Measurements from ENCODE around the gene DGKB. TPM values are rescaled to one million over a fixed set of nuclear protein-coding genes. Genes with fewer than 3 reads are reported as not detected.

Gene DGKB
- total RNA-seq, 1 experiment from 2014 or later = not detected

DNA sequence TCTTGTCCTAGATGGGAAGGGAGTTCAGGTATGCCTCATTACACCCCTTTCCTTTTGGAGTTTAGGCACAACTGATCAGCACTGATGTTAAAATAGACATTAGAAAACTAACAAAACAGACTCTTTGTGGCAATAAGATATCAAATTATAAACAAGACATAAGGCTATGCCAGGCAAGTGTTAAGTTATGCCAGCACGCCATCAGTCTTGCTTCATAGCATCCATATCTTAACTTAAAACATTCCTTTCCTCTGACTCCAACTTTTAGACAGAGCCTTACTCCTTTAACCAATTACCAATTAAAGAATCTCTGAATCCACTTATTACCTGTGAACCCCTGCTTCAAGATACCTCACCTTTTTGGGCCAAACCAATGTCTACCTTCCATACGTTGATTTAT is 786.9 kb downstream of the DGKB start:
- Histone ChIP-seq H3K4me3 (ENCODE audit: low read depth in 2 of 2, low read length in 2 of 2) (no peak overlapping the region), H3K9me3 (ENCODE audit: control insufficient read depth, insufficient read depth, low read depth, low read length) (no peaks in the 10 kb centered on the region), H3K4me1 (ENCODE audit: control insufficient read depth, insufficient read depth, low read length) (no peaks in the 10 kb centered on the region), H3K27me3 (ENCODE audit: control insufficient read depth, insufficient read depth, low read length) (no peaks in the 10 kb centered on the region), H3K36me3 (ENCODE audit: control insufficient read depth, insufficient read depth, low read length) (no peaks in the 10 kb centered on the region), H3K27ac (ENCODE audit: low read length) (no peak overlapping the region)
- ChIA-PET CTCF (no interaction called here), POLR2A (no interaction called here)
- no TSS peak for BruUV-seq (replicated peaks)
- TF ChIP-seq SIN3A (IDR thresholded peaks at IDR 0.05; ENCODE audit: borderline replicate concordance, insufficient read depth, low read depth, low read length) = no peak
- TF ChIP-seq, protein P1, sequence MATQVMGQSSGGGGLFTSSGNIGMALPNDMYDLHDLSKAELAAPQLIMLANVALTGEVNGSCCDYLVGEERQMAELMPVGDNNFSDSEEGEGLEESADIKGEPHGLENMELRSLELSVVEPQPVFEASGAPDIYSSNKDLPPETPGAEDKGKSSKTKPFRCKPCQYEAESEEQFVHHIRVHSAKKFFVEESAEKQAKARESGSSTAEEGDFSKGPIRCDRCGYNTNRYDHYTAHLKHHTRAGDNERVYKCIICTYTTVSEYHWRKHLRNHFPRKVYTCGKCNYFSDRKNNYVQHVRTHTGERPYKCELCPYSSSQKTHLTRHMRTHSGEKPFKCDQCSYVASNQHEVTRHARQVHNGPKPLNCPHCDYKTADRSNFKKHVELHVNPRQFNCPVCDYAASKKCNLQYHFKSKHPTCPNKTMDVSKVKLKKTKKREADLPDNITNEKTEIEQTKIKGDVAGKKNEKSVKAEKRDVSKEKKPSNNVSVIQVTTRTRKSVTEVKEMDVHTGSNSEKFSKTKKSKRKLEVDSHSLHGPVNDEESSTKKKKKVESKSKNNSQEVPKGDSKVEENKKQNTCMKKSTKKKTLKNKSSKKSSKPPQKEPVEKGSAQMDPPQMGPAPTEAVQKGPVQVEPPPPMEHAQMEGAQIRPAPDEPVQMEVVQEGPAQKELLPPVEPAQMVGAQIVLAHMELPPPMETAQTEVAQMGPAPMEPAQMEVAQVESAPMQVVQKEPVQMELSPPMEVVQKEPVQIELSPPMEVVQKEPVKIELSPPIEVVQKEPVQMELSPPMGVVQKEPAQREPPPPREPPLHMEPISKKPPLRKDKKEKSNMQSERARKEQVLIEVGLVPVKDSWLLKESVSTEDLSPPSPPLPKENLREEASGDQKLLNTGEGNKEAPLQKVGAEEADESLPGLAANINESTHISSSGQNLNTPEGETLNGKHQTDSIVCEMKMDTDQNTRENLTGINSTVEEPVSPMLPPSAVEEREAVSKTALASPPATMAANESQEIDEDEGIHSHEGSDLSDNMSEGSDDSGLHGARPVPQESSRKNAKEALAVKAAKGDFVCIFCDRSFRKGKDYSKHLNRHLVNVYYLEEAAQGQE (IDR thresholded peaks at IDR 0.05; ENCODE audit: insufficient read depth in 1 of 2, low read depth in 2 of 2, low read length in 1 of 2) = no peak
- TF ChIP-seq TCF7L2 (IDR thresholded peaks at IDR 0.05; ENCODE audit: low read depth, low read length) = no peak
- TF ChIP-seq POLR2AphosphoS5 (IDR thresholded peaks at IDR 0.05; ENCODE audit: low read depth, low read length) = no peak
- TF ChIP-seq, protein P2, sequence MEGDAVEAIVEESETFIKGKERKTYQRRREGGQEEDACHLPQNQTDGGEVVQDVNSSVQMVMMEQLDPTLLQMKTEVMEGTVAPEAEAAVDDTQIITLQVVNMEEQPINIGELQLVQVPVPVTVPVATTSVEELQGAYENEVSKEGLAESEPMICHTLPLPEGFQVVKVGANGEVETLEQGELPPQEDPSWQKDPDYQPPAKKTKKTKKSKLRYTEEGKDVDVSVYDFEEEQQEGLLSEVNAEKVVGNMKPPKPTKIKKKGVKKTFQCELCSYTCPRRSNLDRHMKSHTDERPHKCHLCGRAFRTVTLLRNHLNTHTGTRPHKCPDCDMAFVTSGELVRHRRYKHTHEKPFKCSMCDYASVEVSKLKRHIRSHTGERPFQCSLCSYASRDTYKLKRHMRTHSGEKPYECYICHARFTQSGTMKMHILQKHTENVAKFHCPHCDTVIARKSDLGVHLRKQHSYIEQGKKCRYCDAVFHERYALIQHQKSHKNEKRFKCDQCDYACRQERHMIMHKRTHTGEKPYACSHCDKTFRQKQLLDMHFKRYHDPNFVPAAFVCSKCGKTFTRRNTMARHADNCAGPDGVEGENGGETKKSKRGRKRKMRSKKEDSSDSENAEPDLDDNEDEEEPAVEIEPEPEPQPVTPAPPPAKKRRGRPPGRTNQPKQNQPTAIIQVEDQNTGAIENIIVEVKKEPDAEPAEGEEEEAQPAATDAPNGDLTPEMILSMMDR (IDR thresholded peaks at IDR 0.05) = no peak
- no peak for DNase-seq (ENCODE audit: low read depth, low spot score)
- no peak for ATAC-seq
- intact Hi-C loops (cut with micrococcal nuclease; ENCODE audit: unreplicated experiment) (no loop called here), in situ Hi-C loops (cut with HindIII; ENCODE audit: low pct_unique_long_range_greater_than_20kb, low sequenced_read_pairs) (no loop called here)

DNA sequence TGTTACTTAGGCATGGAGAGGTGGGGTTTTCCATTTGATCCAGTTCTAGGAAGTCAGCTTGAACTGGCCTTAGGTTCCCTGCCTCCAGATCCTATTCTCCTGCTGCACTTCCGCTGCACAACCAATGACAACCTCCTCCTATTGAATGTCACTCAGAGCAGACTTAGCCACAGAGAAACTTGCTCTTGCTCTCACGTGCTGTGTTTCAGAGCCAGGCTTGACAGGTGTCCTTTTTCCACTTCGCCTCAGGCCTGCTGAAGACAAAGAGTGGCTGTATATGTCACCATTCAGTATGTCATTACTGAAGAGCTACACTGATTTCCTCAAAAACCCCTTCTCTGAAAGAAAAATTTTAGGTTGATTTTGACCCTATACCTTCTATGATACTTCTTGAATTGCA is 797.7 kb downstream of the DGKB start:
- no TSS peak for BruUV-seq (replicated peaks)
- ChIA-PET POLR2A (no interaction called here), CTCF (no interaction called here)
- H3K9me3 ChIP-seq (ENCODE audit: control insufficient read depth, insufficient read depth, low read depth, low read length) = no peaks in the 10 kb centered on the region; the same call in 1 of the 2 replicates
- no peaks in the 10 kb centered on the region for H3K36me3 ChIP-seq (ENCODE audit: control insufficient read depth, insufficient read depth, low read length)
- TF ChIP-seq, protein P1 (IDR thresholded peaks at IDR 0.05; ENCODE audit: insufficient read depth in 1 of 2, low read depth in 2 of 2, low read length in 1 of 2) = no peak
- TF ChIP-seq SIN3A (IDR thresholded peaks at IDR 0.05; ENCODE audit: borderline replicate concordance, insufficient read depth, low read depth, low read length) (no peak), TCF7L2 (IDR thresholded peaks at IDR 0.05; ENCODE audit: low read depth, low read length) (no peak), POLR2AphosphoS5 (IDR thresholded peaks at IDR 0.05; ENCODE audit: low read depth, low read length) (no peak)
- TF ChIP-seq, protein P2 (IDR thresholded peaks at IDR 0.05) = no peak
- no peak overlapping the region for H3K4me3 ChIP-seq (ENCODE audit: low read depth in 2 of 2, low read length in 2 of 2)
- in situ Hi-C loops (cut with HindIII; ENCODE audit: low pct_unique_long_range_greater_than_20kb, low sequenced_read_pairs) (no loop called here), intact Hi-C loops (cut with micrococcal nuclease; ENCODE audit: unreplicated experiment) (no loop called here)
- DNase-seq (ENCODE audit: low read depth, low spot score) = no peak
- ATAC-seq = no peak
- H3K4me1 ChIP-seq (ENCODE audit: control insufficient read depth, insufficient read depth, low read length) = no peaks in the 10 kb centered on the region
- H3K27me3 ChIP-seq (ENCODE audit: control insufficient read depth, insufficient read depth, low read length) = no peaks in the 10 kb centered on the region
- no peak overlapping the region for H3K27ac ChIP-seq (ENCODE audit: low read length)
